K562 (cell line): ENCODE data around the gene ZSWIM1. TPM values are rescaled to one million over a fixed set of nuclear protein-coding genes. Genes with fewer than 3 reads are reported as not detected.

Experiments used
- ATF7 ChIP-seq: fragments of 450-650 bp; IDR thresholded peaks from 2 replicates; pipeline ENCODE4 v1.7.1; 2014; ENCODE audit warnings: mild to moderate bottlenecking, moderate library complexity
- BCL6 ChIP-seq: fragments of 250-450 bp; sonication (Bioruptor Pico); IDR thresholded peaks from 2 replicates; pipeline ENCODE4 v1.4.0; 2020
- CBX1 ChIP-seq: sonication (generic); IDR thresholded peaks from 2 replicates; pipeline ENCODE4 v1.6.1; 2016; ENCODE audit warnings: antibody characterized with exemption, low read depth, mild to moderate bottlenecking
- EGR1 ChIP-seq: fragments of 450-650 bp; conservative IDR thresholded peaks from 2 replicates; pipeline ENCODE4 v1.6.1; 2017; ENCODE audit warnings: mild to moderate bottlenecking
- FOXK2 ChIP-seq, 2 experiments: fragments of 450-650 bp; IDR thresholded peaks in 1 of 2; conservative IDR thresholded peaks in 1 of 2; 2 replicates each; pipeline ENCODE4 v1.6.1; 2016; ENCODE audit warnings: low read depth in 2 of 2, mild to moderate bottlenecking in 1 of 2
- ILK ChIP-seq: fragments of 450-650 bp; IDR thresholded peaks from 2 replicates; pipeline ENCODE4 v1.6.1; 2016; ENCODE audit warnings: missing genetic modification characterization, low read depth, mild to moderate bottlenecking, missing compliant biosample characterization, moderate library complexity, borderline replicate concordance
- MXI1 ChIP-seq: IDR thresholded peaks from 2 replicates; pipeline ENCODE4 v1.6.1; 2011; ENCODE audit warnings: low read depth, mild to moderate bottlenecking, improper control_type of control experiment, low read length
- NCOA2 ChIP-seq, 2 experiments: fragments of 450-650 bp; IDR thresholded peaks; 2 replicates each; pipeline ENCODE4 v1.6.1; 2018; ENCODE audit warnings: mild to moderate bottlenecking in 2 of 2, moderate library complexity in 1 of 2; ENCODE audit not compliant: partially characterized antibody in 2 of 2
- NONO ChIP-seq, 2 experiments: fragments of 200-400 bp in 1 of 2; fragments of 450-650 bp in 1 of 2; formaldehyde crosslinking in 1 of 2; IDR thresholded peaks; 2 replicates each; pipeline ENCODE4 v1.6.1; 2017; ENCODE audit warnings: low read depth in 2 of 2, mild to moderate bottlenecking in 2 of 2, moderate library complexity in 2 of 2, low read length in 1 of 2
- POLR2A ChIP-seq: fragments of 450-650 bp; conservative IDR thresholded peaks from 2 replicates; pipeline ENCODE4 v1.6.1; 2016
- RB1 ChIP-seq: fragments of 450-650 bp; IDR thresholded peaks from 2 replicates; pipeline ENCODE4 v1.6.1; 2017; ENCODE audit warnings: low read depth, mild to moderate bottlenecking
- RBBP5 ChIP-seq: fragments of 200-600 bp; sonication (generic); IDR thresholded peaks from 2 replicates; pipeline ENCODE4 v1.6.1; 2012; ENCODE audit warnings: borderline replicate concordance, mild to moderate bottlenecking, low read length, control low read depth, inconsistent platforms; ENCODE audit not compliant: insufficient read depth, poor library complexity, severe bottlenecking
- RBM14 ChIP-seq: fragments of 200-400 bp; formaldehyde crosslinking; IDR thresholded peaks from 2 replicates; pipeline ENCODE4 v1.6.1; 2018; ENCODE audit warnings: low read depth, mild to moderate bottlenecking, low read length, moderate library complexity, borderline replicate concordance; ENCODE audit not compliant: insufficient read depth
- TBP ChIP-seq: optimal IDR thresholded peaks from 2 replicates; pipeline ENCODE3; 2011; ENCODE audit warnings: low read depth, low read length, improper control_type of control experiment
- ZEB2 ChIP-seq: fragments of 450-650 bp; IDR thresholded peaks from 2 replicates; pipeline ENCODE4 v1.6.1; 2016
- ZNF282 ChIP-seq: sonication (generic); formaldehyde crosslinking; IDR thresholded peaks from 2 replicates; pipeline ENCODE4 v1.8.1; 2023; ENCODE audit warnings: missing genetic modification reagents
- polyA plus RNA-seq, 8 experiments: library from polyadenylated mRNA; depleted of rRNA in 4 of 8; stranded (reverse) in 5 of 8; unstranded in 3 of 8; fragments of >200 nt; fragmentation: Nextera tagmentation in 2 of 8; fragmentation: Illumina TruSeq in 1 of 8; extraction: Ambion mirVana in 2 of 8; extraction: Trizol in 1 of 8; gene quantifications; 2 replicates each; pipeline versions ENCODE4 v1.2.1 to v1.2.3, GENCODE V29; 2011 to 2014; ENCODE audit warnings: inconsistent platforms in 1 of 8, missing spikeins in 1 of 8
- total RNA-seq, 7 experiments: library from RNA; depleted of rRNA in 6 of 7; stranded (reverse); fragments of >200 nt in 6 of 7; fragmentation: Illumina TruSeq in 2 of 7; extraction: Trizol in 2 of 7; gene quantifications; 2 replicates each; pipeline versions ENCODE4 v1.2.1 to v1.2.3, GENCODE V29; 2011 to 2021; ENCODE audit warnings: low replicate concordance in 1 of 7
- TF ChIP-seq, protein P1 (sequence below): sonication (generic); formaldehyde crosslinking; IDR thresholded peaks from 2 replicates; pipeline ENCODE4 v1.8.1; 2022; ENCODE audit warnings: missing genetic modification reagents
- TF ChIP-seq, protein P2 (sequence below), 2 experiments: IDR thresholded peaks; 2 replicates each; pipeline ENCODE4 v1.6.1; 2012; ENCODE audit warnings: improper control_type of control experiment in 2 of 2, low read depth in 2 of 2, low read length in 2 of 2, borderline replicate concordance in 1 of 2
- TF ChIP-seq, protein P3 (sequence below): fragments of 450-650 bp; IDR thresholded peaks from 2 replicates; pipeline ENCODE4 v1.6.1; 2016; ENCODE audit warnings: antibody characterized with exemption
- TF ChIP-seq, protein P4 (sequence below): fragments of 450-650 bp; formaldehyde crosslinking; IDR thresholded peaks from 2 replicates; pipeline ENCODE4 v1.4.0; 2020; ENCODE audit warnings: mild to moderate bottlenecking, mixed read lengths

The ZSWIM1 gene
- total and polyA plus RNA-seq, 9 of the 15 experiments (the other 6 are each of a cell fraction or from before 2014, with no cell fraction given) = 2.5 to 15.6 (median 9.5) TPM

DNA sequence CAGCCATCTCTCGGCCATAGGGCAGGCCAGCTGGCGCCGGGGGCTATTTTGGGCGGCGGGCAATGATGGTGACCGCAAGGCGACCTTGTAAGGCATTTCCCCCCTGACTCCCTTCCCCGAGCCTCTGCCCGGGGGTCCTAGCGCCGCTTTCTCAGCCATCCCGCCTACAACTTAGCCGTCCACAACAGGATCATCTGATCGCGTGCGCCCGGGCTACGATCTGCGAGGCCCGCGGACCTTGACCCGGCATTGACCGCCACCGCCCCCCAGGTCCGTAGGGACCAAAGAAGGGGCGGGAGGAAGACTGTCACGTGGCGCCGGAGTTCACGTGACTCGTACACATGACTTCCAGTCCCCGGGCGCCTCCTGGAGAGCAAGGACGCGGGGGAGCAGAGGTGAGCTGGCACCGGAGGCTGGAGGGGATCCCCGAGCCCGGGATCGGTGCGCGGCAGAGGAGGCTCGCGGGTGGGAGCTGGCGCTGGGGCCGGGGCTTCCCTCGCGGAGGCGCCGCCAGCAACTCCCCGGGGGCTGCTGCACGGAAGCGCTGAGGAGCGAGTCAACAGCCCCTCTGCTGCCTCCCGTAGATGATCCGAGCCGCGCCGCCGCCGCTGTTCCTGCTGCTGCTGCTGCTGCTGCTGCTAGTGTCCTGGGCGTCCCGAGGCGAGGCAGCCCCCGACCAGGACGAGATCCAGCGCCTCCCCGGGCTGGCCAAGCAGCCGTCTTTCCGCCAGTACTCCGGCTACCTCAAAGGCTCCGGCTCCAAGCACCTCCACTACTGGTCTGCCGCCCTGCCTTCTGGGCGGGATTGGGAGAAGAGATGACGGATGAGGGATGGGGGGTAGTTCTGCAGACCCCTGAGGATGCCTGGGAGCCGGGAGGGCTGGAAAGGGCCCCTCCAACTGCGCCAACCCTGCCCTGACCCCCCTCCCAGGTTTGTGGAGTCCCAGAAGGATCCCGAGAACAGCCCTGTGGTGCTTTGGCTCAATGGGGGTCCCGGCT, 10.3 kb downstream of the ZSWIM1 start, which contains the start of the genes CTSA and NEURL2 (continued):
- TF ChIP-seq, protein P1, sequence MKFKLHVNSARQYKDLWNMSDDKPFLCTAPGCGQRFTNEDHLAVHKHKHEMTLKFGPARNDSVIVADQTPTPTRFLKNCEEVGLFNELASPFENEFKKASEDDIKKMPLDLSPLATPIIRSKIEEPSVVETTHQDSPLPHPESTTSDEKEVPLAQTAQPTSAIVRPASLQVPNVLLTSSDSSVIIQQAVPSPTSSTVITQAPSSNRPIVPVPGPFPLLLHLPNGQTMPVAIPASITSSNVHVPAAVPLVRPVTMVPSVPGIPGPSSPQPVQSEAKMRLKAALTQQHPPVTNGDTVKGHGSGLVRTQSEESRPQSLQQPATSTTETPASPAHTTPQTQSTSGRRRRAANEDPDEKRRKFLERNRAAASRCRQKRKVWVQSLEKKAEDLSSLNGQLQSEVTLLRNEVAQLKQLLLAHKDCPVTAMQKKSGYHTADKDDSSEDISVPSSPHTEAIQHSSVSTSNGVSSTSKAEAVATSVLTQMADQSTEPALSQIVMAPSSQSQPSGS (CRISPR knock-in tag) = peak; percentile 66; the same call in 1 of the 2 replicates
- peak; percentile 36; the same call in 1 of the 2 replicates for TF ChIP-seq MXI1
- TF ChIP-seq FOXK2 (conservative IDR thresholded peaks at IDR 0.05 in 1 of 2, IDR thresholded peaks at IDR 0.05 in 1 of 2; ENCODE audit: low read depth in 2 of 2) = peak; percentile 85 to 93
- TF ChIP-seq CBX1 = peak; percentile 96
- no peak for TF ChIP-seq BCL6 (CRISPR knock-in tag)
- TF ChIP-seq ZNF282 (CRISPR knock-in tag) = no peak
- TF ChIP-seq, protein P2, sequence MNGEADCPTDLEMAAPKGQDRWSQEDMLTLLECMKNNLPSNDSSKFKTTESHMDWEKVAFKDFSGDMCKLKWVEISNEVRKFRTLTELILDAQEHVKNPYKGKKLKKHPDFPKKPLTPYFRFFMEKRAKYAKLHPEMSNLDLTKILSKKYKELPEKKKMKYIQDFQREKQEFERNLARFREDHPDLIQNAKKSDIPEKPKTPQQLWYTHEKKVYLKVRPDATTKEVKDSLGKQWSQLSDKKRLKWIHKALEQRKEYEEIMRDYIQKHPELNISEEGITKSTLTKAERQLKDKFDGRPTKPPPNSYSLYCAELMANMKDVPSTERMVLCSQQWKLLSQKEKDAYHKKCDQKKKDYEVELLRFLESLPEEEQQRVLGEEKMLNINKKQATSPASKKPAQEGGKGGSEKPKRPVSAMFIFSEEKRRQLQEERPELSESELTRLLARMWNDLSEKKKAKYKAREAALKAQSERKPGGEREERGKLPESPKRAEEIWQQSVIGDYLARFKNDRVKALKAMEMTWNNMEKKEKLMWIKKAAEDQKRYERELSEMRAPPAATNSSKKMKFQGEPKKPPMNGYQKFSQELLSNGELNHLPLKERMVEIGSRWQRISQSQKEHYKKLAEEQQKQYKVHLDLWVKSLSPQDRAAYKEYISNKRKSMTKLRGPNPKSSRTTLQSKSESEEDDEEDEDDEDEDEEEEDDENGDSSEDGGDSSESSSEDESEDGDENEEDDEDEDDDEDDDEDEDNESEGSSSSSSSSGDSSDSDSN (IDR thresholded peaks at IDR 0.05; ENCODE audit: borderline replicate concordance in 1 of 2, low read depth in 2 of 2, low read length in 2 of 2) = peak in 1 of 2 experiments; percentile 68; a peak in 1 of 4 replicates
- peak; percentile 10 to 47; a peak in 1 of 4 replicates for TF ChIP-seq NONO (IDR thresholded peaks at IDR 0.05; ENCODE audit: low read depth in 2 of 2, low read length in 1 of 2)
- TF ChIP-seq RBBP5 = peak; percentile 54
- TF ChIP-seq RB1 = peak; percentile 88
- peak; percentile 66 for TF ChIP-seq ZEB2
- peak; percentile 78 for TF ChIP-seq POLR2A
- 0 out of 2 replicates have a peak, but pooled peaks have one; percentile 51 for TF ChIP-seq RBM14
- TF ChIP-seq, protein P3, sequence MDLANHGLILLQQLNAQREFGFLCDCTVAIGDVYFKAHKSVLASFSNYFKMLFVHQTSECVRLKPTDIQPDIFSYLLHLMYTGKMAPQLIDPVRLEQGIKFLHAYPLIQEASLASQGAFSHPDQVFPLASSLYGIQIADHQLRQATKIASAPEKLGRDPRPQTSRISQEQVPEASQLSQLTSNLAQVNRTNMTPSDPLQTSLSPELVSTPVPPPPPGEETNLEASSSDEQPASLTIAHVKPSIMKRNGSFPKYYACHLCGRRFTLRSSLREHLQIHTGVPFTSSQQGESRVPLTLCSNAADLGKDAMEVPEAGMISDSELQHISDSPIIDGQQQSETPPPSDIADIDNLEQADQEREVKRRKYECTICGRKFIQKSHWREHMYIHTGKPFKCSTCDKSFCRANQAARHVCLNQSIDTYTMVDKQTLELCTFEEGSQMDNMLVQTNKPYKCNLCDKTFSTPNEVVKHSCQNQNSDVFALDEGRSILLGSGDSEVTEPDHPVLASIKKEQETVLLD = no peak
- peak; percentile 69 for TF ChIP-seq ATF7
- peak; percentile 67 for TF ChIP-seq EGR1
- TF ChIP-seq TBP = peak; percentile 83
- TF ChIP-seq, protein P4, sequence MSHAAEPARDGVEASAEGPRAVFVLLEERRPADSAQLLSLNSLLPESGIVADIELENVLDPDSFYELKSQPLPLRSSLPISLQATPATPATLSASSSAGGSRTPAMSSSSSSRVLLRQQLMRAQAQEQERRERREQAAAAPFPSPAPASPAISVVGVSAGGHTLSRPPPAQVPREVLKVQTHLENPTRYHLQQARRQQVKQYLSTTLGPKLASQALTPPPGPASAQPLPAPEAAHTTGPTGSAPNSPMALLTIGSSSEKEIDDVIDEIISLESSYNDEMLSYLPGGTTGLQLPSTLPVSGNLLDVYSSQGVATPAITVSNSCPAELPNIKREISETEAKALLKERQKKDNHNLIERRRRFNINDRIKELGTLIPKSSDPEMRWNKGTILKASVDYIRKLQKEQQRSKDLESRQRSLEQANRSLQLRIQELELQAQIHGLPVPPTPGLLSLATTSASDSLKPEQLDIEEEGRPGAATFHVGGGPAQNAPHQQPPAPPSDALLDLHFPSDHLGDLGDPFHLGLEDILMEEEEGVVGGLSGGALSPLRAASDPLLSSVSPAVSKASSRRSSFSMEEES (CRISPR knock-in tag) = peak; percentile 96
- no peak for TF ChIP-seq ILK (tag)
- no peak for TF ChIP-seq NCOA2 (IDR thresholded peaks at IDR 0.05; ENCODE audit: partially characterized antibody in 2 of 2)
